ENCODE measurements around the gene ACTR3C.
"Not testable (repeated sequence)": the region's sequence is repeated elsewhere in the genome, so short reads cannot be mapped to it uniquely, and the experiment has no call there.

DNA sequence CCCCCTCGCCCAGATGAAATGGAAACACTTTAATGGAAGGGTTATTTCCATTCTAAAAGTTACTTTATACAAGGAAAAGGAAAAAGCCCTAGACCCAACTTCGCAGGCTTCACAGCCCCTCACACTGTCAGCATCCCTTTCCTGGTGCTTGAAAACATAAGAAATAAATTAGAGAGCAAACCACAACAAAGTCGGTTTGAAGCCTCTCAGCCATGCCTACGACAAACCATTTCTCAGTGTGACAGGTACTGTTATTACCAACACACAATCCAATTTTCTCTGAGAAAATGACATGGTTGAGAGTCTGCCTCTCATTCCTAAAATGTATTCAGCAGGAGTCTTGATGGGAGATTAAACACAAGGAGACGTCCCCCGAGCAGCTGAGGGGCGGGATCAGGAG, 51.4 kb downstream of the ACTR3C start:
- TF ChIP-seq, protein P1, sequence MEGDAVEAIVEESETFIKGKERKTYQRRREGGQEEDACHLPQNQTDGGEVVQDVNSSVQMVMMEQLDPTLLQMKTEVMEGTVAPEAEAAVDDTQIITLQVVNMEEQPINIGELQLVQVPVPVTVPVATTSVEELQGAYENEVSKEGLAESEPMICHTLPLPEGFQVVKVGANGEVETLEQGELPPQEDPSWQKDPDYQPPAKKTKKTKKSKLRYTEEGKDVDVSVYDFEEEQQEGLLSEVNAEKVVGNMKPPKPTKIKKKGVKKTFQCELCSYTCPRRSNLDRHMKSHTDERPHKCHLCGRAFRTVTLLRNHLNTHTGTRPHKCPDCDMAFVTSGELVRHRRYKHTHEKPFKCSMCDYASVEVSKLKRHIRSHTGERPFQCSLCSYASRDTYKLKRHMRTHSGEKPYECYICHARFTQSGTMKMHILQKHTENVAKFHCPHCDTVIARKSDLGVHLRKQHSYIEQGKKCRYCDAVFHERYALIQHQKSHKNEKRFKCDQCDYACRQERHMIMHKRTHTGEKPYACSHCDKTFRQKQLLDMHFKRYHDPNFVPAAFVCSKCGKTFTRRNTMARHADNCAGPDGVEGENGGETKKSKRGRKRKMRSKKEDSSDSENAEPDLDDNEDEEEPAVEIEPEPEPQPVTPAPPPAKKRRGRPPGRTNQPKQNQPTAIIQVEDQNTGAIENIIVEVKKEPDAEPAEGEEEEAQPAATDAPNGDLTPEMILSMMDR (IDR thresholded peaks at IDR 0.05) = not testable (repeated sequence)
- TF ChIP-seq POLR2AphosphoS5 (IDR thresholded peaks at IDR 0.05) = not testable (repeated sequence)
